ENCODE measurements around the gene CASP7. TPM values are rescaled to one million over a fixed set of nuclear protein-coding genes. Genes with fewer than 3 reads are reported as not detected.
A peak's percentile ranks its signal among the peaks of the same experiment; 100 is the strongest.

Gene CASP7
- total and polyA plus RNA-seq, 10 of the 15 experiments (the other 5 are each of a cell fraction or from before 2014, with no cell fraction given): 23.7 to 34.4 (median 28.7) TPM

GRCh38 chr10:113665806-113666354 lies 13.8 kb upstream of the CASP7 start (continued):
- no peak for TF ChIP-seq MEF2A (IDR thresholded peaks at IDR 0.05; ENCODE audit: insufficient read depth, low read depth, low read length)

GRCh38 chr10:113666682-113667252 lies 12.9 kb upstream of the CASP7 start:
- Histone ChIP-seq H3K4me2 (ENCODE audit: control insufficient read depth, insufficient read depth) (peak overlapping the region; percentile 21), H2AFZ (ENCODE audit: control insufficient read depth, low read depth, low read length) (no peak overlapping the region), H3K27me3 (replicated peaks in 1 of 2; ENCODE audit: control insufficient read depth in 2 of 2, insufficient read depth in 2 of 2, low read length in 1 of 2) (no peaks in the 10 kb centered on the region), H3K27ac (ENCODE audit: control insufficient read depth, insufficient read depth) (no peak overlapping the region), H3K9me3 (replicated peaks; ENCODE audit: control insufficient read depth, insufficient read depth, low read length) (no peaks in the 10 kb centered on the region; the same call in 2 of the 3 replicates), H3K9ac (ENCODE audit: control insufficient read depth, insufficient read depth, low read length) (no peak overlapping the region), H3K36me3 (ENCODE audit: control insufficient read depth in 2 of 2, insufficient read depth in 2 of 2, low read length in 1 of 2) (no peaks in the 10 kb centered on the region), H3K4me1 (ENCODE audit: control insufficient read depth, insufficient read depth, low read length) (peaks cover 5% of the 10 kb centered on the region), H4K20me1 (ENCODE audit: control insufficient read depth, insufficient read depth) (no peaks in the 10 kb centered on the region), H3K4me3 (no peak overlapping the region), H3K79me2 (ENCODE audit: control insufficient read depth, insufficient read depth, low read length) (no peaks in the 10 kb centered on the region)
- no TSS peak for BruUV-seq (replicated peaks)
- ATAC-seq (peak; percentile 93), FAIRE-seq (no peak), DNase-seq (ENCODE audit: low read depth, low spot score) (no peak)
- SMC1A ChIA-PET (ENCODE audit: uncharacterized antibody, unreplicated experiment): no interaction called here
- CTCF ChIA-PET: no interaction called here
- POLR2A ChIA-PET: no interaction called here
- WGBS (ENCODE audit: insufficient coverage, insufficient replicate concordance, low lambda C conversion rate, missing lambda C conversion rate): 3% methylated on average over 5 of the region's 5 CpGs
- in situ Hi-C loops (cut with MboI): no loop called here
- RAD21 ChIA-PET (ENCODE audit: unreplicated experiment): no interaction called here
- intact Hi-C loops (cut with micrococcal nuclease; ENCODE audit: unreplicated experiment): no loop called here
- TF ChIP-seq MYC (IDR thresholded peaks at IDR 0.05; ENCODE audit: insufficient read depth, insufficient read length, insufficient replicate concordance, low read length, severe bottlenecking) (no peak), HDGF (IDR thresholded peaks at IDR 0.05) (no peak), EGR1 (IDR thresholded peaks at IDR 0.05; ENCODE audit: borderline replicate concordance in 1 of 2, low read depth in 2 of 2, low read length in 2 of 2) (no peak), IRF4 (IDR thresholded peaks at IDR 0.05; ENCODE audit: low read depth, low read length) (no peak; the same call in 1 of the 2 replicates), MEF2A (IDR thresholded peaks at IDR 0.05; ENCODE audit: insufficient read depth, low read depth, low read length) (peak; percentile 69; the same call in 1 of the 2 replicates), POU2F2 (IDR thresholded peaks at IDR 0.05; ENCODE audit: borderline replicate concordance, low read depth, low read length) (no peak), FOS (IDR thresholded peaks at IDR 0.05; ENCODE audit: borderline replicate concordance, extremely low read depth, insufficient read length) (no peak), EP300 (IDR thresholded peaks at IDR 0.05; ENCODE audit: borderline replicate concordance in 1 of 2, control insufficient read depth in 1 of 2, low read depth in 2 of 2, low read length in 2 of 2) (no peak; a peak in 1 of 4 replicates), TCF12 (IDR thresholded peaks at IDR 0.05; ENCODE audit: low read depth, low read length) (0 out of 2 replicates have a peak, but pooled peaks have one; percentile 2), ZBTB40 (IDR thresholded peaks at IDR 0.05; ENCODE audit: borderline replicate concordance) (no peak), NRF1 (conservative IDR thresholded peaks at IDR 0.05; ENCODE audit: low read depth, low read length) (no peak)
- TF ChIP-seq, protein P1, sequence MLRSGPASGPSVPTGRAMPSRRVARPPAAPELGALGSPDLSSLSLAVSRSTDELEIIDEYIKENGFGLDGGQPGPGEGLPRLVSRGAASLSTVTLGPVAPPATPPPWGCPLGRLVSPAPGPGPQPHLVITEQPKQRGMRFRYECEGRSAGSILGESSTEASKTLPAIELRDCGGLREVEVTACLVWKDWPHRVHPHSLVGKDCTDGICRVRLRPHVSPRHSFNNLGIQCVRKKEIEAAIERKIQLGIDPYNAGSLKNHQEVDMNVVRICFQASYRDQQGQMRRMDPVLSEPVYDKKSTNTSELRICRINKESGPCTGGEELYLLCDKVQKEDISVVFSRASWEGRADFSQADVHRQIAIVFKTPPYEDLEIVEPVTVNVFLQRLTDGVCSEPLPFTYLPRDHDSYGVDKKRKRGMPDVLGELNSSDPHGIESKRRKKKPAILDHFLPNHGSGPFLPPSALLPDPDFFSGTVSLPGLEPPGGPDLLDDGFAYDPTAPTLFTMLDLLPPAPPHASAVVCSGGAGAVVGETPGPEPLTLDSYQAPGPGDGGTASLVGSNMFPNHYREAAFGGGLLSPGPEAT (IDR thresholded peaks at IDR 0.05; ENCODE audit: low read depth): no peak
- TF ChIP-seq, protein P2, sequence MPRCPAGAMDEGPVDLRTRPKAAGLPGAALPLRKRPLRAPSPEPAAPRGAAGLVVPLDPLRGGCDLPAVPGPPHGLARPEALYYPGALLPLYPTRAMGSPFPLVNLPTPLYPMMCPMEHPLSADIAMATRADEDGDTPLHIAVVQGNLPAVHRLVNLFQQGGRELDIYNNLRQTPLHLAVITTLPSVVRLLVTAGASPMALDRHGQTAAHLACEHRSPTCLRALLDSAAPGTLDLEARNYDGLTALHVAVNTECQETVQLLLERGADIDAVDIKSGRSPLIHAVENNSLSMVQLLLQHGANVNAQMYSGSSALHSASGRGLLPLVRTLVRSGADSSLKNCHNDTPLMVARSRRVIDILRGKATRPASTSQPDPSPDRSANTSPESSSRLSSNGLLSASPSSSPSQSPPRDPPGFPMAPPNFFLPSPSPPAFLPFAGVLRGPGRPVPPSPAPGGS (IDR thresholded peaks at IDR 0.05; ENCODE audit: borderline replicate concordance, insufficient read depth, low read depth, low read length, poor library complexity, severe bottlenecking): peak; percentile 66
